ENCODE data around the gene TMEM255B. TPM values are rescaled to one million over a fixed set of nuclear protein-coding genes. Genes with fewer than 3 reads are reported as not detected.
A peak's percentile ranks its signal among the peaks of the same experiment; 100 is the strongest.

Gene TMEM255B
- polyA plus RNA-seq, 3 donors = 5.1 to 7.5 (median 5.9) TPM

DNA sequence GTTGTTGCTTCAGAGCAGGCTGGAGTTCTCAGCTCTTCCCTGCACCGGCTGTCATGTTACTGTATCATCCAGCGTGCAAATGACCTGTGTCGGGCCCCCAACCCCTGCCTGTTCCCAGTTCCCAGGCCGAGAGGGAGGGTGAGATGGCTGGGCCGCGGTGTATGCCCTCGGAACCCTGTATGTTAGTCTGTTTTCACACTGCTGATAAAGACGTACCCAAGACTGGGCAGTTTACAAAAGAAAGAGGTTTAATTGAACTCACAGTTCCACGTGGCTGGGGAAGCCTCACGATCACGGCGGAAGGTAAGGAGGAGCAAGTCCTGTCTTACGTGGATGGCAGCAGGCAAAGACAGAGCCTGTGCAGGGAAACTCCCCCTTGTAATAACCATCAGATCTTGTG, 10.9 kb downstream of the TMEM255B start:
- Histone ChIP-seq H2AFZ (ENCODE audit: insufficient read depth, low read depth, low read length, poor library complexity, severe bottlenecking) (no peak overlapping the region), H3K36me3 (replicated peaks in 1 of 2; ENCODE audit: control insufficient read depth in 1 of 2, insufficient read depth in 2 of 2, low read length in 2 of 2) (no peaks in the 10 kb centered on the region), H3K4me2 (replicated peaks; ENCODE audit: extremely low read depth, low read length, poor library complexity, severe bottlenecking) (no peak overlapping the region), H3K9me3 (replicated peaks in 1 of 2; ENCODE audit: control insufficient read depth in 1 of 2, insufficient read depth in 1 of 2, low read length in 2 of 2) (peaks cover 6 to 24% of the 10 kb centered on the region in 2 donors), H4K20me1 (ENCODE audit: insufficient read depth, low read length) (no peaks in the 10 kb centered on the region), H3K9ac (ENCODE audit: insufficient read depth, low read length, poor library complexity, severe bottlenecking) (no peak overlapping the region), H3K4me3 (replicated peaks in 1 of 3; ENCODE audit: low read depth in 2 of 3, low read length in 3 of 3) (no peak overlapping the region), H3K79me2 (ENCODE audit: insufficient read depth, low read length) (no peaks in the 10 kb centered on the region), H3K4me1 (ENCODE audit: control insufficient read depth in 1 of 2, insufficient read depth in 2 of 2, low read length in 2 of 2) (peaks cover 2 to 10% of the 10 kb centered on the region in 2 donors), H3K27me3 (ENCODE audit: control insufficient read depth in 2 of 2, insufficient read depth in 2 of 2, low read length in 2 of 2) (no peaks in the 10 kb centered on the region), H3K27ac (ENCODE audit: low read depth in 1 of 2, low read length in 2 of 2) (no peak overlapping the region)
- H3K9me3 Mint-ChIP-seq = peaks cover 8 to 29% (median 19%) of the 10 kb centered on the region in 7 donors
- intact Hi-C loops (cut with micrococcal nuclease) = no loop called here
- peaks cover 0 to 6% of the 10 kb centered on the region in 2 donors for H3K36me3 Mint-ChIP-seq
- WGBS (ENCODE audit: insufficient coverage) = 98% methylated on average over 11 of the region's 13 CpGs
- H3K4me1 Mint-ChIP-seq = peaks cover 10% of the 10 kb centered on the region
- DNase-seq = no peak
- TF ChIP-seq, protein P1, sequence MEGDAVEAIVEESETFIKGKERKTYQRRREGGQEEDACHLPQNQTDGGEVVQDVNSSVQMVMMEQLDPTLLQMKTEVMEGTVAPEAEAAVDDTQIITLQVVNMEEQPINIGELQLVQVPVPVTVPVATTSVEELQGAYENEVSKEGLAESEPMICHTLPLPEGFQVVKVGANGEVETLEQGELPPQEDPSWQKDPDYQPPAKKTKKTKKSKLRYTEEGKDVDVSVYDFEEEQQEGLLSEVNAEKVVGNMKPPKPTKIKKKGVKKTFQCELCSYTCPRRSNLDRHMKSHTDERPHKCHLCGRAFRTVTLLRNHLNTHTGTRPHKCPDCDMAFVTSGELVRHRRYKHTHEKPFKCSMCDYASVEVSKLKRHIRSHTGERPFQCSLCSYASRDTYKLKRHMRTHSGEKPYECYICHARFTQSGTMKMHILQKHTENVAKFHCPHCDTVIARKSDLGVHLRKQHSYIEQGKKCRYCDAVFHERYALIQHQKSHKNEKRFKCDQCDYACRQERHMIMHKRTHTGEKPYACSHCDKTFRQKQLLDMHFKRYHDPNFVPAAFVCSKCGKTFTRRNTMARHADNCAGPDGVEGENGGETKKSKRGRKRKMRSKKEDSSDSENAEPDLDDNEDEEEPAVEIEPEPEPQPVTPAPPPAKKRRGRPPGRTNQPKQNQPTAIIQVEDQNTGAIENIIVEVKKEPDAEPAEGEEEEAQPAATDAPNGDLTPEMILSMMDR (IDR thresholded peaks at IDR 0.05) = no peak
- H3K4me3 Mint-ChIP-seq = no peak overlapping the region
- peaks cover 9 to 10% (median 10%) of the 10 kb centered on the region in 3 donors for H3K27me3 Mint-ChIP-seq (ENCODE audit: low read depth in 3 of 3)
- H3K27ac Mint-ChIP-seq = peak overlapping the region in 1 of 7 donors; percentile 33

DNA sequence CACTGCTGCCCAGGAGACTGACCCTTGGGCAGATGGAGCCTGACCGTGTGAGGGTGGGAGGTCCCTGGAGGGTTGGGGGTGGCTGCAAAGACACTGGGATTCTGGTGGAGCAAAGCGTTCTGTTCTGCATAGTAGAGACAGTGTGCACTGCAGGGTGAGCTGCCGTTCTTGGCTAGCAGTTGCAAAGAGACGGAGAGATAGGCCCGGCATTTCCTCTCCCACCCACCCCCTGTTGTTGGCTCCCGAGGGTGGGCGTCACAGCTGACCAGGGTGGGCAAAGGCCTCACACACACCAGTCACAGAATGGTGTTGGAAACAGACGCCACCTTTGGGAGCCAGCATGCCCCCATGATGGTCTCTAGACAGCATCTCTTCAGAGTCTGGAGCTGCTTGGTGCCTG, 11.4 kb downstream of the TMEM255B start:
- Mint-ChIP-seq H3K27me3 (ENCODE audit: low read depth in 3 of 3) (peaks cover 9 to 10% (median 10%) of the 10 kb centered on the region in 3 donors), H3K27ac (peak overlapping the region in 2 of 7 donors; percentile 4 to 33), H3K4me1 (peaks cover 10% of the 10 kb centered on the region), H3K36me3 (peaks cover 0 to 6% of the 10 kb centered on the region in 2 donors), H3K4me3 (no peak overlapping the region), H3K9me3 (peaks cover 8 to 29% (median 19%) of the 10 kb centered on the region in 7 donors)
- Histone ChIP-seq H3K4me2 (replicated peaks; ENCODE audit: extremely low read depth, low read length, poor library complexity, severe bottlenecking) (no peak overlapping the region), H4K20me1 (ENCODE audit: insufficient read depth, low read length) (no peaks in the 10 kb centered on the region), H3K79me2 (ENCODE audit: insufficient read depth, low read length) (no peaks in the 10 kb centered on the region), H3K9me3 (replicated peaks in 1 of 2; ENCODE audit: control insufficient read depth in 1 of 2, insufficient read depth in 1 of 2, low read length in 2 of 2) (peaks cover 6 to 28% of the 10 kb centered on the region in 2 donors), H3K4me1 (ENCODE audit: control insufficient read depth in 1 of 2, insufficient read depth in 2 of 2, low read length in 2 of 2) (peaks cover 2 to 10% of the 10 kb centered on the region in 2 donors), H3K27ac (ENCODE audit: low read depth in 1 of 2, low read length in 2 of 2) (no peak overlapping the region), H2AFZ (ENCODE audit: insufficient read depth, low read depth, low read length, poor library complexity, severe bottlenecking) (no peak overlapping the region), H3K9ac (ENCODE audit: insufficient read depth, low read length, poor library complexity, severe bottlenecking) (no peak overlapping the region), H3K4me3 (replicated peaks in 1 of 3; ENCODE audit: low read depth in 2 of 3, low read length in 3 of 3) (no peak overlapping the region), H3K36me3 (replicated peaks in 1 of 2; ENCODE audit: control insufficient read depth in 1 of 2, insufficient read depth in 2 of 2, low read length in 2 of 2) (no peaks in the 10 kb centered on the region), H3K27me3 (ENCODE audit: control insufficient read depth in 2 of 2, insufficient read depth in 2 of 2, low read length in 2 of 2) (no peaks in the 10 kb centered on the region)
- DNase-seq = no peak
- TF ChIP-seq, protein P1 (IDR thresholded peaks at IDR 0.05) = no peak
- no CpG with 5 or more reads among the region's 8 CpGs for WGBS (ENCODE audit: insufficient coverage)
- intact Hi-C loops (cut with micrococcal nuclease) = no loop called here

Data from CD14-positive monocyte (primary cell).